ENCODE results near the gene BLACAT1.

DNA sequence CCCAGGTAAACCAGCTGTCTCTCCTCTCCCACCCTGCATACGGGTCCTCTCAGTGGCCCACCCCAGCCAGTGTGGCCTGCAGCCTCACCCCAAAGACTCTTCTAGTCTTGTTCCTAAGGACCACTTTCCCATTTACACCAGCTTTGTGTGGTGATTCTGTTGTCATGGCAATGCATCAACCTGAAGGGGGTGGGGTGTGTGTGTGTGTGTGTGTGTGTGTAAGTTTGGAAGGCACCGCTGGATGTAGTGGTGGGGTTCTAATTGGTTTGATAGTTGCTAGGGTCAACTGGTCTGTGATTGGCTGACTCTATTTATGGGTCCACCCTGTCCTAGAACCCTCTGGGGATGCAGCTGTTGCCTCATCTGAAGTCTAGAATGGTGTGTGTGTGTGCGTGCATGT, 43.9 kb upstream of the BLACAT1 start:
- TF ChIP-seq, protein P1, sequence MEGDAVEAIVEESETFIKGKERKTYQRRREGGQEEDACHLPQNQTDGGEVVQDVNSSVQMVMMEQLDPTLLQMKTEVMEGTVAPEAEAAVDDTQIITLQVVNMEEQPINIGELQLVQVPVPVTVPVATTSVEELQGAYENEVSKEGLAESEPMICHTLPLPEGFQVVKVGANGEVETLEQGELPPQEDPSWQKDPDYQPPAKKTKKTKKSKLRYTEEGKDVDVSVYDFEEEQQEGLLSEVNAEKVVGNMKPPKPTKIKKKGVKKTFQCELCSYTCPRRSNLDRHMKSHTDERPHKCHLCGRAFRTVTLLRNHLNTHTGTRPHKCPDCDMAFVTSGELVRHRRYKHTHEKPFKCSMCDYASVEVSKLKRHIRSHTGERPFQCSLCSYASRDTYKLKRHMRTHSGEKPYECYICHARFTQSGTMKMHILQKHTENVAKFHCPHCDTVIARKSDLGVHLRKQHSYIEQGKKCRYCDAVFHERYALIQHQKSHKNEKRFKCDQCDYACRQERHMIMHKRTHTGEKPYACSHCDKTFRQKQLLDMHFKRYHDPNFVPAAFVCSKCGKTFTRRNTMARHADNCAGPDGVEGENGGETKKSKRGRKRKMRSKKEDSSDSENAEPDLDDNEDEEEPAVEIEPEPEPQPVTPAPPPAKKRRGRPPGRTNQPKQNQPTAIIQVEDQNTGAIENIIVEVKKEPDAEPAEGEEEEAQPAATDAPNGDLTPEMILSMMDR (IDR thresholded peaks at IDR 0.05; ENCODE audit: poor library complexity, severe bottlenecking) = no peak
- no peak for TF ChIP-seq POLR2AphosphoS5 (IDR thresholded peaks at IDR 0.05)
- TF ChIP-seq SMC3 (conservative IDR thresholded peaks at IDR 0.05; ENCODE audit: poor library complexity) = no peak
- TF ChIP-seq EP300 (conservative IDR thresholded peaks at IDR 0.05; ENCODE audit: poor library complexity, severe bottlenecking) = no peak
- no peak for TF ChIP-seq RAD21 (conservative IDR thresholded peaks at IDR 0.05)
- TF ChIP-seq, protein P2, sequence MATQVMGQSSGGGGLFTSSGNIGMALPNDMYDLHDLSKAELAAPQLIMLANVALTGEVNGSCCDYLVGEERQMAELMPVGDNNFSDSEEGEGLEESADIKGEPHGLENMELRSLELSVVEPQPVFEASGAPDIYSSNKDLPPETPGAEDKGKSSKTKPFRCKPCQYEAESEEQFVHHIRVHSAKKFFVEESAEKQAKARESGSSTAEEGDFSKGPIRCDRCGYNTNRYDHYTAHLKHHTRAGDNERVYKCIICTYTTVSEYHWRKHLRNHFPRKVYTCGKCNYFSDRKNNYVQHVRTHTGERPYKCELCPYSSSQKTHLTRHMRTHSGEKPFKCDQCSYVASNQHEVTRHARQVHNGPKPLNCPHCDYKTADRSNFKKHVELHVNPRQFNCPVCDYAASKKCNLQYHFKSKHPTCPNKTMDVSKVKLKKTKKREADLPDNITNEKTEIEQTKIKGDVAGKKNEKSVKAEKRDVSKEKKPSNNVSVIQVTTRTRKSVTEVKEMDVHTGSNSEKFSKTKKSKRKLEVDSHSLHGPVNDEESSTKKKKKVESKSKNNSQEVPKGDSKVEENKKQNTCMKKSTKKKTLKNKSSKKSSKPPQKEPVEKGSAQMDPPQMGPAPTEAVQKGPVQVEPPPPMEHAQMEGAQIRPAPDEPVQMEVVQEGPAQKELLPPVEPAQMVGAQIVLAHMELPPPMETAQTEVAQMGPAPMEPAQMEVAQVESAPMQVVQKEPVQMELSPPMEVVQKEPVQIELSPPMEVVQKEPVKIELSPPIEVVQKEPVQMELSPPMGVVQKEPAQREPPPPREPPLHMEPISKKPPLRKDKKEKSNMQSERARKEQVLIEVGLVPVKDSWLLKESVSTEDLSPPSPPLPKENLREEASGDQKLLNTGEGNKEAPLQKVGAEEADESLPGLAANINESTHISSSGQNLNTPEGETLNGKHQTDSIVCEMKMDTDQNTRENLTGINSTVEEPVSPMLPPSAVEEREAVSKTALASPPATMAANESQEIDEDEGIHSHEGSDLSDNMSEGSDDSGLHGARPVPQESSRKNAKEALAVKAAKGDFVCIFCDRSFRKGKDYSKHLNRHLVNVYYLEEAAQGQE (IDR thresholded peaks at IDR 0.05; ENCODE audit: borderline replicate concordance) = no peak
